ENCODE results near the gene MAP1LC3B.

- TF ChIP-seq CTCF (IDR thresholded peaks at IDR 0.05) = no peak
- TF ChIP-seq POLR2A (IDR thresholded peaks at IDR 0.05) = no peak
Measured at GRCh38 chr16:87439926-87440325, 47.8 kb downstream of the MAP1LC3B start.
